Frontal cortex (tissue), 1 donor: ENCODE results near the gene KLHL36. TPM values are rescaled to one million over a fixed set of nuclear protein-coding genes. Genes with fewer than 3 reads are reported as not detected.

Source experiments
- total RNA-seq: library from RNA; depleted of rRNA; stranded (reverse); fragments of >200 nt; gene quantifications from one replicate; pipeline ENCODE4 v1.2.3, GENCODE V29; 2014

Gene KLHL36
- total RNA-seq, 1 donor from 2014 or later: 60.3 TPM

Other genes with a start within 250 kb of the KLHL36 start
- gene MEAK7, start 143.9 kb upstream of the KLHL36 start, total RNA-seq: 8.2 TPM
- 87.2 TPM for gene COTL1, start 30.4 kb upstream of the KLHL36 start, total RNA-seq
- 53.8 TPM for gene USP10, start 51.5 kb downstream of the KLHL36 start, total RNA-seq
- gene CRISPLD2, start 171.5 kb downstream of the KLHL36 start, total RNA-seq: 3.3 TPM